H9 (cell line): ENCODE measurements around the gene NLN. TPM values are rescaled to one million over a fixed set of nuclear protein-coding genes. Genes with fewer than 3 reads are reported as not detected.
"Not testable (repeated sequence)": the region's sequence is repeated elsewhere in the genome, so short reads cannot be mapped to it uniquely, and the experiment has no call there.

Experiments used
- DNase-seq: peaks from one replicate; pipeline ENCODE4 v3.0.0-alpha.2; 2017
- H2AFZ ChIP-seq: one replicate; pipeline ENCODE4 v1.6.1; 2013; ENCODE audit warnings: mild to moderate bottlenecking, low read length, control low read depth, moderate library complexity
- H2AK5ac ChIP-seq: 2 replicates; pipeline ENCODE4 v1.6.1; 2013; ENCODE audit warnings: low read length, control low read depth, mixed read lengths; ENCODE audit not compliant: insufficient read length
- H2BK120ac ChIP-seq: one replicate; pipeline ENCODE4 v1.6.1; 2013; ENCODE audit warnings: low read depth, mild to moderate bottlenecking, low read length, control low read depth, inconsistent platforms; ENCODE audit not compliant: poor library complexity, severe bottlenecking
- H2BK12ac ChIP-seq: 2 replicates; pipeline ENCODE4 v1.6.1; 2013; ENCODE audit warnings: low read length, control low read depth, mixed read lengths, low read depth; ENCODE audit not compliant: insufficient read length
- H2BK15ac ChIP-seq: 2 replicates; pipeline ENCODE4 v1.6.1; 2013; ENCODE audit warnings: low read depth, low read length, control low read depth
- H2BK20ac ChIP-seq: one replicate; pipeline ENCODE4 v1.6.1; 2013; ENCODE audit warnings: low read depth, mild to moderate bottlenecking, low read length, control low read depth, inconsistent platforms; ENCODE audit not compliant: poor library complexity, severe bottlenecking
- H2BK5ac ChIP-seq: 2 replicates; pipeline ENCODE4 v1.6.1; 2013; ENCODE audit warnings: low read length, control low read depth, mixed read lengths; ENCODE audit not compliant: insufficient read length
- H3K14ac ChIP-seq: 2 replicates; pipeline ENCODE4 v1.6.1; 2013; ENCODE audit warnings: low read length, control low read depth; ENCODE audit not compliant: insufficient read depth
- H3K18ac ChIP-seq: 2 replicates; pipeline ENCODE4 v1.6.1; 2013; ENCODE audit warnings: low read depth, mild to moderate bottlenecking, mixed read lengths, low read length, control low read depth; ENCODE audit not compliant: insufficient read length
- H3K23ac ChIP-seq: 2 replicates; pipeline ENCODE4 v1.6.1; 2013; ENCODE audit warnings: low read length, control low read depth, mixed read lengths, low read depth; ENCODE audit not compliant: insufficient read length
- H3K23me2 ChIP-seq: 2 replicates; pipeline ENCODE4 v1.6.1; 2013; ENCODE audit warnings: low read depth, mild to moderate bottlenecking, mixed read lengths, low read length, control low read depth; ENCODE audit not compliant: insufficient read length, poor library complexity, severe bottlenecking
- H3K27ac ChIP-seq: 2 replicates; pipeline ENCODE4 v1.5.1; 2013; ENCODE audit warnings: low read length, control low read depth, mixed read lengths, low read depth; ENCODE audit not compliant: insufficient read length
- H3K27me3 ChIP-seq: 2 replicates; pipeline ENCODE4 v1.6.1; 2013; ENCODE audit warnings: low read length, control low read depth, inconsistent platforms; ENCODE audit not compliant: insufficient read depth
- H3K4ac ChIP-seq: 2 replicates; pipeline ENCODE4 v1.6.1; 2013; ENCODE audit warnings: low read depth, mild to moderate bottlenecking, control low read depth, inconsistent platforms, low read length, moderate library complexity
- H3K4me1 ChIP-seq: 2 replicates; pipeline ENCODE4 v1.6.1; 2013; ENCODE audit warnings: low read length, control low read depth, inconsistent platforms; ENCODE audit not compliant: insufficient read depth
- H3K4me2 ChIP-seq: 2 replicates; pipeline ENCODE4 v1.6.1; 2013; ENCODE audit warnings: low read length, control low read depth, mixed read lengths; ENCODE audit not compliant: insufficient read length, insufficient read depth
- H3K56ac ChIP-seq: 2 replicates; pipeline ENCODE4 v1.6.1; 2013; ENCODE audit warnings: low read depth, mild to moderate bottlenecking, mixed read lengths, low read length, control low read depth; ENCODE audit not compliant: insufficient read length
- H3K79me1 ChIP-seq: 2 replicates; pipeline ENCODE4 v1.6.1; 2013; ENCODE audit warnings: low read depth, mild to moderate bottlenecking, moderate library complexity, low read length, control low read depth, inconsistent platforms; ENCODE audit not compliant: insufficient read depth, poor library complexity, severe bottlenecking
- H3K79me2 ChIP-seq: 2 replicates; pipeline ENCODE4 v1.6.1; 2013; ENCODE audit warnings: low read length, control low read depth, inconsistent platforms; ENCODE audit not compliant: insufficient read depth
- H3K9ac ChIP-seq: 2 replicates; pipeline ENCODE4 v1.6.1; 2013; ENCODE audit warnings: low read length, control low read depth, mixed read lengths; ENCODE audit not compliant: insufficient read length; ENCODE audit errors: extremely low read depth
- H3K9me3 ChIP-seq: one replicate; pipeline ENCODE4 v1.6.1; 2013; ENCODE audit warnings: low read depth, low read length, inconsistent platforms; ENCODE audit not compliant: control insufficient read depth
- H3T11ph ChIP-seq: one replicate; pipeline ENCODE4 v1.6.1; 2013; ENCODE audit warnings: mild to moderate bottlenecking, low read length, control low read depth, inconsistent platforms
- H4K20me1 ChIP-seq: one replicate; pipeline ENCODE4 v1.6.1; 2013; ENCODE audit not compliant: control insufficient read depth, insufficient read length, insufficient read depth
- H4K5ac ChIP-seq: 2 replicates; pipeline ENCODE4 v1.6.1; 2013; ENCODE audit warnings: low read depth, mild to moderate bottlenecking, mixed read lengths, low read length, control low read depth; ENCODE audit not compliant: insufficient read length
- H4K8ac ChIP-seq: replicated peaks from 2 replicates; pipeline ENCODE4 v1.6.1; 2013; ENCODE audit warnings: low read length, control low read depth, mixed read lengths, low read depth; ENCODE audit not compliant: insufficient read length
- H4K91ac ChIP-seq: 2 replicates; pipeline ENCODE4 v1.6.1; 2013; ENCODE audit warnings: low read depth, mild to moderate bottlenecking, moderate library complexity, mixed read lengths, low read length, control low read depth; ENCODE audit not compliant: insufficient read length
- H3K27ac Mint-ChIP-seq, 3 experiments: 2 replicates in 2 of 3; 3 replicates in 1 of 3; pipeline ENCODE4 v1.8.0; 2020 to 2021; ENCODE audit warnings: mixed read lengths in 3 of 3, mild to moderate bottlenecking in 1 of 3, moderate library complexity in 1 of 3
- H3K27me3 Mint-ChIP-seq: 2 replicates; pipeline ENCODE4 v1.8.0; 2021; ENCODE audit warnings: low read depth, mild to moderate bottlenecking, moderate library complexity, mixed read lengths
- H3K36me3 Mint-ChIP-seq, 3 experiments: 2 replicates in 2 of 3; 3 replicates in 1 of 3; pipeline ENCODE4 v1.8.0; 2020 to 2021; ENCODE audit warnings: low read depth in 3 of 3, mixed read lengths in 3 of 3; ENCODE audit not compliant: insufficient read depth in 1 of 3
- H3K4me1 Mint-ChIP-seq, 2 experiments: 2 replicates each; pipeline ENCODE4 v1.8.0; 2020; ENCODE audit warnings: mixed read lengths in 2 of 2
- H3K4me3 Mint-ChIP-seq, 2 experiments: 2 replicates in 1 of 2; 3 replicates in 1 of 2; pipeline ENCODE4 v1.8.0; 2020 to 2021; ENCODE audit warnings: mild to moderate bottlenecking in 2 of 2, mixed read lengths in 2 of 2, moderate library complexity in 1 of 2
- H3K9me3 Mint-ChIP-seq, 2 experiments: 2 replicates in 1 of 2; 3 replicates in 1 of 2; pipeline ENCODE4 v1.8.0; 2020; ENCODE audit warnings: mild to moderate bottlenecking in 2 of 2, mixed read lengths in 2 of 2, moderate library complexity in 1 of 2
- CTCF ChIP-seq: fragments of 200-600 bp; sonication (generic); conservative IDR thresholded peaks from 3 replicates; pipeline ENCODE4 v1.8.0; 2021; ENCODE audit warnings: antibody characterized with exemption, mild to moderate bottlenecking
- WGBS: extraction: QIAGEN DNeasy Blood & Tissue Kit; methylation state at CpG from one replicate; pipeline ENCODE4 v1.1.7; 2013; ENCODE audit warnings: missing lambda C conversion rate, low lambda C conversion rate, mixed read lengths; ENCODE audit not compliant: insufficient read length; ENCODE audit errors: extremely low coverage; 5-methylcytosine and 5-hydroxymethylcytosine counted together
- total RNA-seq: library from RNA; stranded (reverse); gene quantifications from 2 replicates; pipeline ENCODE4 v1.2.1, GENCODE V29; 2021

The NLN gene
- total RNA-seq, 1 experiment from 2014 or later = 137 TPM

DNA sequence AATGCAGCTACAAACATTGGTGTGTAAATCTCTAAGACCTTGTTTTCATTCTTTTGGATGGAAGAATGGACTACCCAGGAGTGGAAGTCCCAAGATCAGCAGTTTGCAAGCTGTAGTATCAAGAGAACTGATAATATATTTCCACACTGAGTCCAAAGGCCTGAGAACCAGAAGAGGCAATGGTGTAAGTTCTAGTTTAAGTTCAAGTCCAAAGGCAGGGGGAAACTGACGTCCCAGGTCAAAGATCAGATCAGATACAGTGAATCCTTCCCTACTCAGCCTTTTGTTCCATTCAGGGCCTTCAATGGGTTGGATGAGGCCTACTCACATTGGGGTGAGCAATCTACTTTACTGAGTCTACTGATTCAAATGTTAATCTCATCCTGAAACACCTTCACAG is 124.1 kb downstream of the NLN start:
- no peak overlapping the region for H3K56ac ChIP-seq
- no peak overlapping the region for H4K91ac ChIP-seq
- H4K20me1 ChIP-seq = no peaks in the 10 kb centered on the region
- H3K4me3 Mint-ChIP-seq = no peak overlapping the region
- no peaks in the 10 kb centered on the region for H3K23me2 ChIP-seq
- no peak overlapping the region for H2AK5ac ChIP-seq
- H3K18ac ChIP-seq = no peak overlapping the region
- no peak overlapping the region for H2AFZ ChIP-seq
- H4K5ac ChIP-seq = no peak overlapping the region
- no peak overlapping the region for H3K4ac ChIP-seq
- H3K27me3 Mint-ChIP-seq = no peaks in the 10 kb centered on the region; the same call in 1 of the 2 replicates
- TF ChIP-seq CTCF = no peak
- no peak overlapping the region for H3K14ac ChIP-seq
- no peak overlapping the region for H2BK12ac ChIP-seq
- H3K36me3 Mint-ChIP-seq = peaks cover 0 to 4% (median 0%) of the 10 kb centered on the region in 3 experiments; a peak in 1 of 7 replicates
- no peak overlapping the region for H3K23ac ChIP-seq
- no peak overlapping the region for H2BK5ac ChIP-seq
- H2BK15ac ChIP-seq = no peak overlapping the region
- no peak for DNase-seq
- no peaks in the 10 kb centered on the region for H3K27me3 ChIP-seq
- H3K27ac Mint-ChIP-seq = no peak overlapping the region
- H3K27ac ChIP-seq = no peak overlapping the region
- no peaks in the 10 kb centered on the region for H3K79me1 ChIP-seq
- H3K9ac ChIP-seq = no peak overlapping the region
- no peak overlapping the region for H2BK20ac ChIP-seq
- H3K4me2 ChIP-seq = no peak overlapping the region
- H3K9me3 ChIP-seq = no peaks in the 10 kb centered on the region
- H3K4me1 Mint-ChIP-seq = no peaks in the 10 kb centered on the region
- H2BK120ac ChIP-seq = no peak overlapping the region
- no peak overlapping the region for H3T11ph ChIP-seq
- no peaks in the 10 kb centered on the region; a peak in 1 of 5 replicates for H3K9me3 Mint-ChIP-seq
- H3K4me1 ChIP-seq = no peaks in the 10 kb centered on the region
- H3K79me2 ChIP-seq = no peaks in the 10 kb centered on the region
- H4K8ac ChIP-seq = no peak overlapping the region
- WGBS = no CpG with 5 or more reads among the region's 1 CpG

DNA sequence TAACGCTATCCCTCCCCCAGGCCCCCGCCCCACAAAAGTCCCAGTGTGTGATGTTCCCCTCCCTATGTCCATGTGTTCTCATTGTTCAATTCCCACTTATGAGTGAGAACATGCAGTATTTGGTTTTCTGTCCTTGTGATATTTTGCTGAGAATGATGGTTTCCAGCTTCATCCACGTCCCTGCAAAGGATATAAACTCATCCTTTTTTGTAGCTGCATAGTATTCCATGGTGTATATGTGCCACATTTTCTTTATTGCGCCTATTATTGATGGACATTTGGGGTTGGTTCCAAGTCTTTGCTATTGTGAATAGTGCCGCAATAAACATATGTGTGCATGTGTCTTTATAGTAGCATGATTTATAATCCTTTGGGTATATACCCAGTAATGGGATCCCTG is 125.0 kb downstream of the NLN start:
- H3K23ac ChIP-seq, H3K9me3 Mint-ChIP-seq, H3K23me2 ChIP-seq: not testable (repeated sequence)

More for the DNA sequence above, 125.0 kb downstream of the NLN start:
- H3K79me2 ChIP-seq, H3K14ac ChIP-seq, H4K91ac ChIP-seq, H3K27me3 Mint-ChIP-seq, H3K36me3 Mint-ChIP-seq, H3K4ac ChIP-seq, H4K5ac ChIP-seq, H3K4me2 ChIP-seq, H3T11ph ChIP-seq, H2BK5ac ChIP-seq, H2BK15ac ChIP-seq, H3K18ac ChIP-seq, H3K27ac ChIP-seq, H2BK20ac ChIP-seq, H2BK120ac ChIP-seq, H2AK5ac ChIP-seq, H3K27ac Mint-ChIP-seq, H3K56ac ChIP-seq, H4K8ac ChIP-seq, H3K4me1 Mint-ChIP-seq, H3K9me3 ChIP-seq, H2AFZ ChIP-seq, H3K4me1 ChIP-seq, H3K79me1 ChIP-seq, H2BK12ac ChIP-seq, H4K20me1 ChIP-seq, H3K27me3 ChIP-seq, H3K4me3 Mint-ChIP-seq, H3K9ac ChIP-seq, DNase-seq: not testable (repeated sequence)
- WGBS = no CpG with 5 or more reads among the region's 5 CpGs
